Measurements from ENCODE around the gene CNIH1. TPM values are rescaled to one million over a fixed set of nuclear protein-coding genes. Genes with fewer than 3 reads are reported as not detected.
A peak's percentile ranks its signal among the peaks of the same experiment; 100 is the strongest.
"Not testable (repeated sequence)": the region's sequence is repeated elsewhere in the genome, so short reads cannot be mapped to it uniquely, and the experiment has no call there.

The CNIH1 gene
- total RNA-seq, 1 donor from 2014 or later: 111 TPM

GRCh38 chr14:54395716-54396115 lies 45.5 kb downstream of the CNIH1 start:
- Mint-ChIP-seq H3K9me3 (no peaks in the 10 kb centered on the region), H3K4me1 (ENCODE audit: unreplicated experiment) (peaks cover 17% of the 10 kb centered on the region), H3K27ac (no peak overlapping the region), H3K27me3 (peaks cover 3% of the 10 kb centered on the region), H3K4me3 (peak overlapping the region; percentile 68), H3K36me3 (peaks cover 4% of the 10 kb centered on the region)
- no peak for TF ChIP-seq CTCF (conservative IDR thresholded peaks at IDR 0.05)
- no peak for DNase-seq (ENCODE audit: extremely low spot score, unreplicated experiment)

GRCh38 chr14:54395284-54395683 lies 45.9 kb downstream of the CNIH1 start:
- peaks cover 3% of the 10 kb centered on the region for H3K27me3 Mint-ChIP-seq
- H3K4me3 Mint-ChIP-seq: peak overlapping the region; percentile 25
- H3K9me3 Mint-ChIP-seq: no peaks in the 10 kb centered on the region
- no peak overlapping the region for H3K27ac Mint-ChIP-seq
- peaks cover 4% of the 10 kb centered on the region for H3K36me3 Mint-ChIP-seq
- TF ChIP-seq CTCF (conservative IDR thresholded peaks at IDR 0.05): no peak
- H3K4me1 Mint-ChIP-seq (ENCODE audit: unreplicated experiment): peaks cover 17% of the 10 kb centered on the region
- DNase-seq (ENCODE audit: extremely low spot score, unreplicated experiment): no peak

GRCh38 chr14:54394596-54394995 lies 46.6 kb downstream of the CNIH1 start:
- H3K4me1 Mint-ChIP-seq (ENCODE audit: unreplicated experiment): peaks cover 17% of the 10 kb centered on the region
- DNase-seq (ENCODE audit: extremely low spot score, unreplicated experiment): no peak
- peak overlapping the region; percentile 25 for H3K4me3 Mint-ChIP-seq
- peaks cover 4% of the 10 kb centered on the region for H3K36me3 Mint-ChIP-seq
- TF ChIP-seq CTCF (conservative IDR thresholded peaks at IDR 0.05): no peak
- peaks cover 3% of the 10 kb centered on the region for H3K27me3 Mint-ChIP-seq
- no peak overlapping the region for H3K27ac Mint-ChIP-seq
- H3K9me3 Mint-ChIP-seq: no peaks in the 10 kb centered on the region

GRCh38 chr14:54392986-54393884 lies 47.9 kb downstream of the CNIH1 start:
- DNase-seq (ENCODE audit: extremely low spot score, unreplicated experiment); H3K4me1 Mint-ChIP-seq (ENCODE audit: unreplicated experiment); H3K27me3 Mint-ChIP-seq; H3K36me3 Mint-ChIP-seq; H3K27ac Mint-ChIP-seq; H3K9me3 Mint-ChIP-seq; H3K4me3 Mint-ChIP-seq: not testable (repeated sequence)

- peaks cover 4% of the 10 kb centered on the region for H3K4me1 Mint-ChIP-seq (ENCODE audit: unreplicated experiment)
- H3K27me3 Mint-ChIP-seq: peaks cover 11% of the 10 kb centered on the region
- no peak for DNase-seq (ENCODE audit: extremely low spot score, unreplicated experiment)
- TF ChIP-seq CTCF (conservative IDR thresholded peaks at IDR 0.05): no peak
- no peaks in the 10 kb centered on the region for H3K9me3 Mint-ChIP-seq
- H3K27ac Mint-ChIP-seq: no peak overlapping the region
- no peak overlapping the region for H3K4me3 Mint-ChIP-seq
- peaks cover 4% of the 10 kb centered on the region for H3K36me3 Mint-ChIP-seq
These were observed 48.9 kb downstream of the CNIH1 start for GRCh38 chr14:54392131-54392859.

- Mint-ChIP-seq H3K27me3 (peaks cover 22% of the 10 kb centered on the region), H3K4me3 (no peak overlapping the region), H3K4me1 (ENCODE audit: unreplicated experiment) (peaks cover 10% of the 10 kb centered on the region), H3K27ac (no peak overlapping the region), H3K36me3 (no peaks in the 10 kb centered on the region), H3K9me3 (no peaks in the 10 kb centered on the region)
- no peak for TF ChIP-seq CTCF (conservative IDR thresholded peaks at IDR 0.05)
- no peak for DNase-seq (ENCODE audit: extremely low spot score, unreplicated experiment)
These were observed 53.8 kb downstream of the CNIH1 start for GRCh38 chr14:54387328-54387727.
